A172 (cell line): ENCODE data around the gene THEMIS. TPM values are rescaled to one million over a fixed set of nuclear protein-coding genes. Genes with fewer than 3 reads are reported as not detected.
"Not testable (repeated sequence)": the region's sequence is repeated elsewhere in the genome, so short reads cannot be mapped to it uniquely, and the experiment has no call there.

ENCODE experiments used
- DNase-seq: peaks from one replicate; pipeline ENCODE4 v3.0.0-alpha.2; 2015; ENCODE audit warnings: low spot score
- total RNA-seq: library from RNA; depleted of rRNA; stranded (reverse); fragments of >200 nt; shearing (Covaris generic); gene quantifications from 2 replicates; pipeline ENCODE4 v1.2.3, GENCODE V29; 2014; rRNA removed

Gene THEMIS
- total RNA-seq: 0.05 TPM in 1 of 2 replicates, not detected in the other

- no peak for DNase-seq
Observed at GRCh38 chr6:127900935-127901334, at the start of gene THEMIS. TSS of gene THEMIS (minus strand) at chr6:127901058. CDS start at chr6:127900932, 126 bp downstream.

GRCh38 chr6:127949251-127949650 lies 48.4 kb upstream of the THEMIS start:
- no peak for DNase-seq

DNA sequence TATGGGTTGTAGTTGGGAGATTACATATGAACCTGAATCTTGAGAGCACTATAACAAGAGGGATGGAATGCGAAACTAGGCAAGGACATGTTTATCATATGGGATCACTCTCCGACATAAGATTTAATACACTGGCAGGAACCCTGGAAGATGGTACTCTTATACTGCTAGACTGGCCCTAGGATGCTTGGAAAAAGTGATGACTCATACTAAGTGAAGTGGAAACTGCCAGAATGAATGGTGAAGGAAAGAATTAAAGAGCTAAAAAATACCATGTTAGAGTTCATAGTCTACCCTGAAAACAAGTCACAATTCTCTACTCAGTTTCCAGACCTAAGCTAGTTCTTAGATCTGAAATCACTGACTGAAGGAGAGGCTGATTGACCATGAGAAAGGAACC lies 45.5 kb upstream of the THEMIS start:
- DNase-seq: no peak

DNA sequence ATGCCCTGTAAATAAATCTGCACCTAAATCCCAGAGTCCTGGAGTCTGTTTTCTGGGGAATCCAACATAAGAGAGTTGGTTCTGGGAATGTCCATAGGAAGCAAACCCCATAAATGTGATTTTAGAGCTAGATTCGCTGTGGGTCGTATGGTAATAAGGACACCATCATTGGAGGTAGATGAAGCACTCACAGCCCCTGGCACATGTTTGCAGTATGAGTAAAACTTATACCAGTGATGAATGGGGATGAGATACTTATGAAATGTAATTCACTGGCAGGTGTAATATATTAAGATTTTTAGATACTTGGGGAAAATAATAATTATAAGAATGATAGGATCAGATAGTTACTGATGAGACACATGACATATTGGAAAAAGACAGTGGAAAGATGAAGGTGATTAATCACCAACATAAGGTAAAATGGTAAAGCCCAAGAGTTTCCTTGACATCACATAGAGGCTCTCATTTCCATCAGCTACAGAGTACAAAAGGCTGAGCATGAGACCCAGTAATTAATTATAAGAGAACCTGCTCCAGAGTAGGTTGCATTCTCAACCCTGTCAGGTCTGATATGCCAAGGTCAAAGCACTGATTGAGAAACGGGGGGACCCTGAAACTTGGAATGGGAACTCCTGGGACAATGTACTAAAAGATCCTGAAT lies 44.7 kb upstream of the THEMIS start:
- DNase-seq: no peak

DNA sequence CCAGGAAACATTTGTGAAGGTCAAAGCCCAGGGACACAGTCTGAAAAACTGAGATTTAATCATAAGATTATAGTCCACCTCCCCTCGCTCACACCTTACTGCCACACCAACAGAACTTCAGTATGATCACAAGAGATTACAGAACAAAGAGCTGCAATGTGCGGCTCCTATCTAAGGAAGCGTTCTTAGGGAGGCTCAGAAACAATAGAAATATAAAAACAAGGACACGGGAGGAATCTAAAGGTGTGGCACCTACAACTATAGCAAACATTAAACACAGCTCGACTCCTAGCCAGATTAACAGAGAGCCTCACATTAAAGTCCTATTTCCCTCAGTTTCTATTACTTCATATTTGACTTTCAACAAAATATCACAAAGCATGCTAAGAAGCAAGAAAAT lies 40.4 kb upstream of the THEMIS start:
- no peak for DNase-seq

DNA sequence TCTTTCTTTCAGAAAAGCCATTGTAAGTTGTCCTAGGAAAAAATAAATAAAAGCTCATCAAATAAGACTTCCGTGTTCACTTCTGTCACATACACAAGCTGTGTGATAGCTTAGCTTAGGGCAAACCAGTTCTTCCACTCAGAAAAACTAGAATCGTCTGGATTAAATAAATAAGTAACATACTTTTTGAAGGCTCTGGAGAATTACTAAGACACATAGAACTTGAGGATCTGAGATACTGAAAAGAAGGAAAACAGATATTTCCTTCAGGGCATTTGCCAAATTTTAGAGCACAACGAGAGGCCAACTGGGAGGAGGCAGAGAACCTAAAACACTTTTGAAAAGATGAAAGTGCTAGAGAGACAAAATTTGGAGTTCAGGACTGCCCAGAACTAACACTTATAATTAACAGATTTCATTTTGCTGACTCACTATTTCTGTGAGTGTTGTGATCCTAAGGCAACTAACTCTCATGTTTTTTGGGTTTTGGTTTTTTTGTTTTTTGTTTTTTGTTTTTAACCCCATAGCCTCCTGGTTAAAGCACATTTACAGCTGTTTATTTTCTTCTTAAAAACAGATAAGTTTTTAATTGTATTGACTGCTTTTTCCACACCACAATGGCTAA lies 38.7 kb upstream of the THEMIS start:
- DNase-seq: no peak

DNA sequence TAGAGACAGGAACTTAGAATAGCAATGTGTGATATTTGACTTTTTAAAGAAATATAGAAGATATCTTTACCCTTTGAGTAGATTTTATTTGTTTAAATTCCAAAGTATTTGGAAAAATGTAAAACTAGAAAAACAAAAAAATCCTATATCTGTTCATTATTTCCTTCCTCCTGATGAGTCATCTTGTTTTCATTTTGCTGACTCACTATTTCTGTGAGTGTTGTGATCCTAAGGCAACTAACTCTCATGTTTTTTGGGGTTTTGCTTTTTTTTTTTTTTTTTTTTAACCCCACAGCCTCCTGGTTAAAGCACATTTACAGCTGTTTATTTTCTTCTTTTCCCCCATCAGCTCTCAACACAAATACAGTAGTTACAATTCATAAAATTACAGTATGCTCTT lies 37.8 kb upstream of the THEMIS start:
- DNase-seq: peak; percentile 35

GRCh38 chr6:127937747-127938146 lies 36.9 kb upstream of the THEMIS start:
- DNase-seq: no peak

DNA sequence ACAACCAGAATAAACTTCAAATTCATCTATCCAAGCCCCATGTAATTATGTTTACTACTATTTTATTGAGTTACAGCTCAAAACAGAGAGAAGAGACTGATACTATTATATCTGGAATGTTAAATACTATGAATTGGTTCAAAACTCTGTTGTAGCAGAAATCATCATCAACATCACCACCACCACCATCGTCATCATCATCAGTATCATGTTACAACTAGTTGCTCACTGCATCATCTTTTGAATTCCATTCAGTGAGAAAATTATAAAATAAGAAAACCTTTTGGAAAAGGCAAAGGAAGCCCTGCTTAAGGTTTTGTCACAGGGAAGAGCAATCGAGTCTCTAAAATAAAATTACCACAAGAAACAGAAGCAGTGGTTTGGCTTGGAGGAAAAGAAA lies 36.2 kb upstream of the THEMIS start:
- DNase-seq: no peak

GRCh38 chr6:127934956-127935355 lies 34.1 kb upstream of the THEMIS start:
- no peak for DNase-seq

DNA sequence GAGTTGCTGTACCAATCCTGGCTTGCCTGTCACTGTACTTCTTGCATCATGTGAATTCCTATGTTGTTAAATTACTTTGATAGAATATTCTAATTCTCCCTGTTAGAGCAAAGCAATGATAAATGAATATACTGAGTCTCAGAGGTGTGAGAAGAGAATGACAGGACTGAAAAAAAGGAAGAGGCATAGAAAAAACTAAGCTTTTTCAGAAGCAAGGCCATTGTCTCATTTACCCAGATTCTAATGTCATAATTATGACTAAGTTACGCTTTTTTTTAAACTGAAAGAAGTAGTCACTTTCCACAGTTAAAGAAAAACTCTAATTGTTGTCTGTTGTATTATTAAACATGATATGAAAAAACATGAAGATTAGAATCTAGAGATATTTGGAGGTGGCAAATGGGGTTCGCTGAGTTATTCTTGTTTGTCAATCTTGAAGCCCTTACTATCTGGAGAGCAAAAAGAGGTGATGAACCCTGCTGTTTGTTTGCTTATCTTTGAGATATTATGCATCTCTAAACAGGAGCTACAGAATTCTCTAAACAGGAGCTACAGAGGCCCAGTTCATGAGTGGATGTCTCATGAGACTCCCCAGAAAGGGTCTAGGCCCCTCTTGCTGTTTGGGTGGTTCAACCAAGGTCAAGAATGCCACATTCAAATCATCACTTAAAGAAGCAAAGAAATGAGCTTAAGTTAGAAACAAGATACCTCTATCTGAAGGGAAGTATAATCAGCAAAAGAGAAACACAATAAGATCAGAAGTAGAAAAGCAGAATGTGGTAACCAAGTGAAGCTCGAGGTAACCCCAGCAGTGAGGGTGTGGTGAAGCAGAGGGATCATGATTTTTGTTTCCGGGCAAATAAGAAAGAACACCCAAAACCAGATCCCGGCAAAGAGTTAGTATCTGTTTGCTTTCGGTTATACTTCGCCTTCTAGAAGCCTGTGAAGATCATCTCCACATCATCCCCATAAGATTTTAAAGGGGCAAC lies 33.3 kb upstream of the THEMIS start:
- DNase-seq: no peak

GRCh38 chr6:127933137-127933536 lies 32.3 kb upstream of the THEMIS start:
- no peak for DNase-seq

- no peak for DNase-seq
Observed at GRCh38 chr6:127932708-127933107, 31.9 kb upstream of the THEMIS start.

DNA sequence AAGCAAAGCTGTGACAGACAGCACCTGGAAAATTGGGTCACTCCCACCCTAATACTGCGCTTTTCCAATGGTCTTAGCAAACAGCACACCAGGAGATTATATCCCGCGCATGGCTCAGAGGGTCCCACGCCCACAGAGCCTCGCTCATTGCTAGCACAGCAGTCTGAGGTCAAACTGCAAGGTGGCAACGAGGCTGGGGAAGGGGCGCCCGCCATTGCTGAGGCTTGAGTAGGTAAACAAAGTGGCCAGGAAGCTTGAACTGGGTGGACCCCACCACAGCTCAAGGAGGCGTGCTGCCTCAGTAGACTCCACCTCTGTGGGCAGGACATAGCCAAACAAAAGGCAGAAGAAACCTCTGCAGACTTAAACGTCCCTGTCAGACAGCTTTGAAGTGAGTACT lies 25.6 kb upstream of the THEMIS start:
- not testable (repeated sequence) for DNase-seq

- no peak for DNase-seq
Observed at GRCh38 chr6:127924440-127924839, 23.6 kb upstream of the THEMIS start.

DNA sequence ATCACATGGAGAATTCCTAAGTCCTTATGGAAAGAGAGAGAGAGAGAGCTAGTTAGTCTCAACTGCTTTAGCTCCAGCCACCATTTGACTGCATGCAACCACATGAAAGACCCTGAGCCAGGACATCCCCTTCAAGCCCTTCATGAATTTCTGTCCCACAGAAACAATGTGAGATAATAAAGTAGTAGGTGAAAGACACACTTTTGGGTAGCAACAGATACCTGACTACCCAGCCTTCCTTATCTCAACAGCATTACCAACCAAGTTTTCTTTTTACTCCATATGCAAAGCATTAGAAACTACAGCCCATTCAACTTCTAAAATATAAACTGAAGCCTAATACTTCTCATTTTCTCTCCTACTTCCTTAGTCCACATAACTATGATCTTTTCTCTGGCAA lies 23.2 kb upstream of the THEMIS start:
- DNase-seq: no peak

GRCh38 chr6:127923135-127923534 lies 22.3 kb upstream of the THEMIS start:
- no peak for DNase-seq

GRCh38 chr6:127921982-127922381 lies 21.1 kb upstream of the THEMIS start:
- DNase-seq: no peak

- no peak for DNase-seq
Observed at GRCh38 chr6:127920804-127921203, 19.9 kb upstream of the THEMIS start.

DNA sequence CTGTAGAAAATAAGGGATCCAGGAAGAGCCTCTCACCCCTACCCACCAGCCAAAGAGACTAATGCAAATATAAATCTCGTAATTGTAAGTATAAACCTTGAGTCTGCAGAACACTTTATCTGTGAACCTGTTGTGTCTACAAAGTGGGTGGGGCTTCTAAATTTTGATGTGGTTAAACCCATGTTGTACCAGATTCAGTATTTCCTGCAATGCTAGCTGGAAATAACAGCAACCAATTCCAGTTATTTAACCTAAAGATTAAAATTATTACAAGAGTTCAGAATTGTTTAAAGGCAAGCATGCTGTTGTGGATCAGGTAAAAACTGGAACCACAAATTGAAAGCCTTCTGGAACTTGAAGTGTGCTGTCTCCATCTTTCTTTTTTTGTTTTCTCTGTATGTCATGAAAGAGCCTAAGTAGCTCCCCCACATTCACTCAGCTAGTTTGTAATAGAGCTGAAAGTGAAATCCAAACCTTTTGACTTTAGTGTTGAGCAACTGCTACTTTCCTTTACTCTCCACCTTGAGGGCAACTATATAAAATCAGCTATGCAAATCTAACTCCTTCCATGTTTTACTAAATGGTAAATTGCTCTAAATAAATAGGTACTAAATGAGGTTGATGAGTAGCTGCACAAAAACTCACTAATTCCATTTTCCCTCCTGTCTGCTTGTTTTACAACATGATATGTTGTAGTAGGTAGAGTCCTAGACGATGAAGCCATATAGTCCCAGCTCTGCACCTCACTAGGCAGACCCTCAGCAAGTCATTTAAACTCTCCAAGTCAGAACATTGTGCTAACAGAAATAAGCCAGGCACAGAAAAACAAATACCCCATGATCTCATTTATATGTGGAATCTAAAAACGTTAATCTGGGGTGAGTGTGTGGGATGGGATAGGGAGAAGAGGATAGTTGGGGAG lies 17.9 kb upstream of the THEMIS start:
- DNase-seq: no peak

- no peak for DNase-seq
Observed at GRCh38 chr6:127917766-127918165, 16.9 kb upstream of the THEMIS start.
